Activated gamma-delta T cell (primary cell): ENCODE results near the gene ZNF543.
"Not testable (repeated sequence)": the region's sequence is repeated elsewhere in the genome, so short reads cannot be mapped to it uniquely, and the experiment has no call there.

Source experiments
- DNase-seq: peaks from one replicate; lab custom pipeline; 2025; lab: John Stamatoyannopoulos, UW

The ZNF543 gene

GRCh38 chr19:57321116-57321515 is 844 bp downstream of the ZNF543 start:
- no peak for DNase-seq

- DNase-seq, result no peak
Measured at GRCh38 chr19:57321751-57322150, 1.5 kb downstream of the ZNF543 start.

GRCh38 chr19:57324992-57325391 is 4.7 kb downstream of the ZNF543 start:
- DNase-seq, result no peak

GRCh38 chr19:57327993-57328392 is 7.7 kb downstream of the ZNF543 start:
- no peak for DNase-seq

GRCh38 chr19:57334191-57334590 is 13.9 kb downstream of the ZNF543 start:
- no peak for DNase-seq

GRCh38 chr19:57338877-57339276 is 18.6 kb downstream of the ZNF543 start:
- DNase-seq, result no peak

- no peak for DNase-seq
Measured at GRCh38 chr19:57342582-57342981, 22.3 kb downstream of the ZNF543 start.

GRCh38 chr19:57348136-57348535 is 27.9 kb downstream of the ZNF543 start:
- no peak for DNase-seq

GRCh38 chr19:57350877-57351805 is 30.9 kb downstream of the ZNF543 start, which contains the start of gene ZNF304:
TSS of gene ZNF304 (plus strand) at chr19:57351271. CDS start at chr19:57351665, 394 bp downstream.
- peak; percentile 35 for DNase-seq

GRCh38 chr19:57351867-57352266 is 31.6 kb downstream of the ZNF543 start:
- DNase-seq, result no peak

GRCh38 chr19:57355916-57356315 is 35.6 kb downstream of the ZNF543 start:
- DNase-seq, result no peak

GRCh38 chr19:57357406-57357805 is 37.1 kb downstream of the ZNF543 start:
- DNase-seq, result no peak

GRCh38 chr19:57359300-57359699 is 39.0 kb downstream of the ZNF543 start:
- DNase-seq, result no peak

- DNase-seq, result no peak
Measured at GRCh38 chr19:57362419-57362818, 42.1 kb downstream of the ZNF543 start.

- DNase-seq, result peak; percentile 86
Measured at GRCh38 chr19:57362997-57363687, 42.9 kb downstream of the ZNF543 start, which contains the start of the genes TRAPPC2B and ZNF547. TSS of gene TRAPPC2B (plus strand) at chr19:57363551. CDS start at chr19:57364834, 1,283 bp downstream. TSS of gene ZNF547 (plus strand) at chr19:57363551. CDS start at chr19:57368556, 5,005 bp downstream.

GRCh38 chr19:57363688-57364181 is 43.5 kb downstream of the ZNF543 start:
- DNase-seq, result no peak

- no peak for DNase-seq
Measured at GRCh38 chr19:57366776-57367175, 46.5 kb downstream of the ZNF543 start.

- DNase-seq, result no peak
Measured at GRCh38 chr19:57374179-57374578, 53.9 kb downstream of the ZNF543 start.

GRCh38 chr19:57374647-57375046 is 54.4 kb downstream of the ZNF543 start:
- DNase-seq, result not testable (repeated sequence)

- DNase-seq, result no peak
Measured at GRCh38 chr19:57376151-57376550, 55.9 kb downstream of the ZNF543 start.

GRCh38 chr19:57377498-57378146 is 57.4 kb downstream of the ZNF543 start:
- DNase-seq, result no peak
